SK-N-SH (cell line): Measurements from ENCODE around the gene PARVB.

Experiments used
- CTCF ChIP-seq: fragments of 200-600 bp; sonication (generic); IDR thresholded peaks from 2 replicates; pipeline ENCODE4 v1.6.1; 2017; ENCODE audit warnings: antibody characterized with exemption, mild to moderate bottlenecking, moderate library complexity
- FOSL2 ChIP-seq: IDR thresholded peaks from 2 replicates; pipeline ENCODE4 v1.4.0; 2012; ENCODE audit warnings: low read depth, mild to moderate bottlenecking, moderate library complexity, borderline replicate concordance
- FOXM1 ChIP-seq: IDR thresholded peaks from 2 replicates; pipeline ENCODE4 v1.4.0; 2012; ENCODE audit warnings: low read depth, mild to moderate bottlenecking
- GATA2 ChIP-seq: sonication (generic); formaldehyde crosslinking; IDR thresholded peaks from 2 replicates; pipeline ENCODE4 v1.5.0; 2020; ENCODE audit warnings: mild to moderate bottlenecking, missing genetic modification reagents
- IRF3 ChIP-seq: fragments of 150-350 bp; IDR thresholded peaks from 2 replicates; pipeline ENCODE4 v1.6.1; 2016; ENCODE audit warnings: mild to moderate bottlenecking, low read depth, low read length
- JUND ChIP-seq: IDR thresholded peaks from 2 replicates; pipeline ENCODE4 v1.4.0; 2012
- MXI1 ChIP-seq: IDR thresholded peaks from 2 replicates; pipeline ENCODE4 v1.6.1; 2012; ENCODE audit warnings: mild to moderate bottlenecking, low read depth, low read length, improper control_type of control experiment
- NRF1 ChIP-seq: IDR thresholded peaks from 2 replicates; pipeline ENCODE4 v1.6.1; 2012; ENCODE audit warnings: low read depth, mild to moderate bottlenecking, low read length
- POLR2AphosphoS5 ChIP-seq: IDR thresholded peaks from 2 replicates; pipeline ENCODE4 v1.6.1; 2012; ENCODE audit warnings: low read depth, low read length
- REST ChIP-seq: IDR thresholded peaks from 2 replicates; pipeline ENCODE4 v1.6.1; 2012; ENCODE audit warnings: mild to moderate bottlenecking, low read depth, low read length, moderate library complexity
- RXRA ChIP-seq: IDR thresholded peaks from 2 replicates; pipeline ENCODE4 v1.4.0; 2012; ENCODE audit warnings: low read depth, mild to moderate bottlenecking, borderline replicate concordance
- YY1 ChIP-seq: IDR thresholded peaks from 2 replicates; pipeline ENCODE4 v1.4.0; 2012; ENCODE audit warnings: low read depth, mild to moderate bottlenecking

- TF ChIP-seq POLR2AphosphoS5 = no peak
- TF ChIP-seq NRF1 = no peak
- no peak for TF ChIP-seq CTCF
- TF ChIP-seq YY1 = no peak
- TF ChIP-seq FOSL2 = no peak
- no peak for TF ChIP-seq GATA2 (CRISPR knock-in tag)
- no peak for TF ChIP-seq MXI1
- TF ChIP-seq RXRA = no peak
- no peak for TF ChIP-seq IRF3
- TF ChIP-seq JUND = no peak
- no peak for TF ChIP-seq REST
- no peak for TF ChIP-seq FOXM1
Measured at GRCh38 chr22:43995057-43995685, 28.9 kb upstream of the PARVB start.
